Karpas-422 (cell line): ENCODE data around the gene PI4K2B. TPM values are rescaled to one million over a fixed set of nuclear protein-coding genes. Genes with fewer than 3 reads are reported as not detected.

ENCODE experiments used
- DNase-seq: peaks from one replicate; pipeline ENCODE4 v3.0.0-alpha.2; 2015
- H2AFZ ChIP-seq: fragments of 200-600 bp; sonication (generic); 2 replicates; pipeline ENCODE4 v1.6.1; 2014; ENCODE audit warnings: antibody characterized with exemption, low read length, mixed read lengths
- H3K27ac ChIP-seq: fragments of 200-600 bp; sonication (generic); 2 replicates; pipeline ENCODE4 v1.5.1; 2014; ENCODE audit warnings: mild to moderate bottlenecking, low read length, moderate library complexity
- H3K27me3 ChIP-seq: fragments of 200-600 bp; sonication (generic); 2 replicates; pipeline ENCODE4 v1.6.1; 2014; ENCODE audit warnings: low read length, mixed read lengths
- H3K36me3 ChIP-seq: fragments of 200-600 bp; sonication (generic); 2 replicates; pipeline ENCODE4 v1.6.1; 2014; ENCODE audit warnings: low read length, mixed read lengths; ENCODE audit not compliant: insufficient read depth
- H3K4me1 ChIP-seq: fragments of 200-600 bp; sonication (generic); 2 replicates; pipeline ENCODE4 v1.6.1; 2014; ENCODE audit warnings: mild to moderate bottlenecking, low read length, mixed read lengths
- H3K4me2 ChIP-seq: fragments of 200-600 bp; sonication (generic); 2 replicates; pipeline ENCODE4 v1.6.1; 2014; ENCODE audit warnings: low read length, low read depth, mild to moderate bottlenecking; ENCODE audit not compliant: poor library complexity, severe bottlenecking
- H3K4me3 ChIP-seq: fragments of 200-600 bp; sonication (generic); 2 replicates; pipeline ENCODE4 v1.5.1; 2014; ENCODE audit warnings: mild to moderate bottlenecking, antibody characterized with exemption, low read length, mixed read lengths
- H3K79me2 ChIP-seq: fragments of 200-600 bp; sonication (generic); 2 replicates; pipeline ENCODE4 v1.6.1; 2014; ENCODE audit warnings: mild to moderate bottlenecking, low read length, mixed read lengths
- H3K9ac ChIP-seq: fragments of 200-600 bp; sonication (generic); 2 replicates; pipeline ENCODE4 v1.6.0; 2014; ENCODE audit warnings: low read length
- H3K9me2 ChIP-seq: fragments of 200-600 bp; sonication (generic), shearing (Covaris generic); replicated peaks from 2 replicates; pipeline ENCODE4 v1.6.0; 2014; ENCODE audit warnings: mild to moderate bottlenecking, low read length, moderate library complexity; ENCODE audit not compliant: insufficient read depth
- H3K9me3 ChIP-seq: fragments of 300-700, 200-600 bp; sonication (generic); 2 replicates; pipeline ENCODE4 v1.6.1; 2014; ENCODE audit warnings: low read length, mixed read lengths
- H4K20me1 ChIP-seq: fragments of 200-600 bp; sonication (generic); 2 replicates; pipeline ENCODE4 v1.6.1; 2014; ENCODE audit warnings: mild to moderate bottlenecking, antibody characterized with exemption, low read length, low read depth; ENCODE audit not compliant: insufficient read depth
- total RNA-seq: library from RNA; depleted of rRNA; stranded (reverse); fragments of >200 nt; shearing (Covaris generic); gene quantifications from 2 replicates; pipeline ENCODE4 v1.2.3, GENCODE V29; 2014; ENCODE audit warnings: low replicate concordance

Gene PI4K2B
- total RNA-seq, 1 experiment from 2014 or later = 38.4 TPM

- H3K4me3 ChIP-seq = no peak overlapping the region
- no peak for DNase-seq
- no peak overlapping the region for H2AFZ ChIP-seq
- H3K9me3 ChIP-seq = no peaks in the 10 kb centered on the region
- H4K20me1 ChIP-seq = no peaks in the 10 kb centered on the region
- no peaks in the 10 kb centered on the region for H3K27me3 ChIP-seq
- H3K9ac ChIP-seq = no peak overlapping the region
- no peaks in the 10 kb centered on the region for H3K79me2 ChIP-seq
- H3K27ac ChIP-seq = no peak overlapping the region
- H3K4me2 ChIP-seq = no peak overlapping the region
- no peaks in the 10 kb centered on the region for H3K36me3 ChIP-seq
- H3K4me1 ChIP-seq = peaks cover 4% of the 10 kb centered on the region; the same call in 1 of the 2 replicates
- H3K9me2 ChIP-seq = no peaks in the 10 kb centered on the region
These were observed 68.8 kb downstream of the PI4K2B start for GRCh38 chr4:25302626-25303025.

DNA sequence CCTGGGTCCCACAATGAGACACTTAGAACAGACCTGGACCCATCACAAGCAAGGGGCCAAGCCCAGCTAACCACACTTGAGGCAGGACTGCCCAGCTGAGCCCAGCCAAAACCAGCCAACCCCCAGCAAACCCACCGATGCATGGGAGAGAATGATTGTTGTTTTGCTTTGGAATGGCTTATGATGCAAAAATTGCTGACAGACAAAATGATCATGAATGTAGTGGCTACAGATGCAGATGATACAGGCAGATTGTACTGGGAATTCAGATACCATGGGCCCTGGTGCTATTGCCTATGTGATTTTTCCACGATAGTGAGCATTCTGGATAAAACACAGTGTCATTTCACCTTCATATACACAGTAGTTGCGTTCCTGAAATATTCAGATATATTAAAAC lies 69.7 kb downstream of the PI4K2B start:
- H3K4me1 ChIP-seq = no peaks in the 10 kb centered on the region
- H3K9me2 ChIP-seq = no peaks in the 10 kb centered on the region
- no peaks in the 10 kb centered on the region for H3K9me3 ChIP-seq
- H3K79me2 ChIP-seq = no peaks in the 10 kb centered on the region
- H4K20me1 ChIP-seq = no peaks in the 10 kb centered on the region
- H2AFZ ChIP-seq = no peak overlapping the region
- no peak overlapping the region for H3K9ac ChIP-seq
- H3K4me3 ChIP-seq = no peak overlapping the region
- no peaks in the 10 kb centered on the region for H3K27me3 ChIP-seq
- H3K4me2 ChIP-seq = no peak overlapping the region
- no peak for DNase-seq
- no peak overlapping the region for H3K27ac ChIP-seq
- no peaks in the 10 kb centered on the region for H3K36me3 ChIP-seq

GRCh38 chr4:25306518-25307057 lies 72.8 kb downstream of the PI4K2B start:
- Histone ChIP-seq H3K4me3 (no peak overlapping the region), H3K4me1 (peaks cover 13% of the 10 kb centered on the region), H2AFZ (no peak overlapping the region), H3K9ac (no peak overlapping the region), H3K9me3 (no peaks in the 10 kb centered on the region), H3K27me3 (no peaks in the 10 kb centered on the region), H3K4me2 (no peak overlapping the region), H4K20me1 (no peaks in the 10 kb centered on the region), H3K79me2 (no peaks in the 10 kb centered on the region), H3K36me3 (no peaks in the 10 kb centered on the region), H3K9me2 (no peaks in the 10 kb centered on the region), H3K27ac (no peak overlapping the region)
- no peak for DNase-seq

- H3K9me3 ChIP-seq = no peaks in the 10 kb centered on the region
- no peak overlapping the region for H3K4me2 ChIP-seq
- H3K9me2 ChIP-seq = no peaks in the 10 kb centered on the region
- no peak overlapping the region for H3K4me3 ChIP-seq
- no peak overlapping the region for H3K9ac ChIP-seq
- H3K79me2 ChIP-seq = no peaks in the 10 kb centered on the region
- peak; percentile 29 for DNase-seq
- H3K4me1 ChIP-seq = peaks cover 15% of the 10 kb centered on the region
- no peaks in the 10 kb centered on the region for H4K20me1 ChIP-seq
- H3K27me3 ChIP-seq = no peaks in the 10 kb centered on the region
- H2AFZ ChIP-seq = no peak overlapping the region
- H3K27ac ChIP-seq = no peak overlapping the region
- H3K36me3 ChIP-seq = no peaks in the 10 kb centered on the region
These were observed 73.8 kb downstream of the PI4K2B start for GRCh38 chr4:25307596-25307995.

GRCh38 chr4:25308306-25308705 lies 74.5 kb downstream of the PI4K2B start:
- H3K9me2 ChIP-seq = no peaks in the 10 kb centered on the region
- H3K4me3 ChIP-seq = no peak overlapping the region
- no peaks in the 10 kb centered on the region for H4K20me1 ChIP-seq
- H3K4me1 ChIP-seq = peaks cover 17% of the 10 kb centered on the region
- no peak overlapping the region for H3K4me2 ChIP-seq
- H3K27me3 ChIP-seq = no peaks in the 10 kb centered on the region
- H3K9me3 ChIP-seq = no peaks in the 10 kb centered on the region
- H3K36me3 ChIP-seq = no peaks in the 10 kb centered on the region
- H3K9ac ChIP-seq = no peak overlapping the region
- peak; percentile 41 for DNase-seq
- no peak overlapping the region for H3K27ac ChIP-seq
- peaks cover 7% of the 10 kb centered on the region for H3K79me2 ChIP-seq
- no peak overlapping the region for H2AFZ ChIP-seq

- no peak overlapping the region for H3K4me2 ChIP-seq
- H3K4me1 ChIP-seq = peaks cover 21% of the 10 kb centered on the region
- no peaks in the 10 kb centered on the region for H3K9me3 ChIP-seq
- H2AFZ ChIP-seq = no peak overlapping the region
- no peaks in the 10 kb centered on the region for H3K27me3 ChIP-seq
- no peak overlapping the region for H3K9ac ChIP-seq
- H3K79me2 ChIP-seq = peaks cover 11% of the 10 kb centered on the region
- DNase-seq = peak; percentile 20
- no peaks in the 10 kb centered on the region for H3K9me2 ChIP-seq
- no peak overlapping the region for H3K4me3 ChIP-seq
- H3K36me3 ChIP-seq = no peaks in the 10 kb centered on the region
- H3K27ac ChIP-seq = no peak overlapping the region
- no peaks in the 10 kb centered on the region for H4K20me1 ChIP-seq
These were observed 74.9 kb downstream of the PI4K2B start for GRCh38 chr4:25308761-25309160.

DNA sequence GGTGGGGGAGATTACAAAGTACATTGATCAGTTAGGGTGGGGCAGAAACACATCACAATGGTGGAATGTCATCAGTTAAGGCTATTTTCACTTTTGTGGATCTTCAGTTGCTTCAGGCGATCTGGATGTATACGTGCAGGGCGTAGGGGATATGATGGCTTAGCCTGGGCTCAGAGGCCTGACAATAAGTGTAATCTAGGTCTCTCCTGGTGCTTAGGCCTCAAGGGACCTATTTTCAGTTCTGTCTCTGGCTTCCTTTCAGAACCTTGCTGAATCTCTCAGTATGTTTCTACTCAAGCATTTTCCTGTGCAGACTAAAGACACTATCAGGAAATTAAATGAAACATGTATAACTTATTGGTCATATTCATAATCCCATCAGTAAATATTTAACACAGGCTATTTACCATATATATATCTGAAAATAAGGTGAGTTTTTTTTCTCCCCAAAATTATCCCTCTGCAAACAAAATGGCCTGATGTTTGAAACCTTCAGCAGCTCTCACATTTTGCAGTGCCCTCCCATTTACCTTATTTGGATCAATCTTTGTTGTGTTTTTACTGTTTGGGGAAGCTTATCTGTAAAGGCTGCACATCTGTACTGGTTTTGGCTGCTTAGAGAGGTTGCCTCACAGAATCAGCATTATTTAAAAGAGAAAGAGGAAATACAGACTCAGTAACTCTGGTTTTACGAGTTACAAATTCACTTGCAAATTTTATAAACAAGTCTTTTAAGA lies 76.4 kb downstream of the PI4K2B start:
- Histone ChIP-seq H4K20me1 (no peaks in the 10 kb centered on the region), H3K4me3 (peak overlapping the region; percentile 14; the same call in 1 of the 2 replicates), H3K4me2 (peak overlapping the region; percentile 44), H2AFZ (peak overlapping the region; percentile 89), H3K79me2 (peaks cover 22% of the 10 kb centered on the region), H3K9ac (peak overlapping the region; percentile 48), H3K9me3 (no peaks in the 10 kb centered on the region), H3K4me1 (peaks cover 27% of the 10 kb centered on the region), H3K9me2 (no peaks in the 10 kb centered on the region), H3K27ac (peak overlapping the region; percentile 3; the same call in 1 of the 2 replicates), H3K27me3 (no peaks in the 10 kb centered on the region), H3K36me3 (no peaks in the 10 kb centered on the region)
- DNase-seq = peak; percentile 50

GRCh38 chr4:25310803-25311166 lies 77.0 kb downstream of the PI4K2B start:
- H3K27ac ChIP-seq = peak overlapping the region; percentile 3; the same call in 1 of the 2 replicates
- no peaks in the 10 kb centered on the region for H3K9me3 ChIP-seq
- peak overlapping the region; percentile 14; the same call in 1 of the 2 replicates for H3K4me3 ChIP-seq
- H3K36me3 ChIP-seq = no peaks in the 10 kb centered on the region; the same call in 1 of the 2 replicates
- H3K79me2 ChIP-seq = peaks cover 22% of the 10 kb centered on the region
- H3K4me2 ChIP-seq = peak overlapping the region; percentile 44
- peaks cover 27% of the 10 kb centered on the region for H3K4me1 ChIP-seq
- no peaks in the 10 kb centered on the region for H3K9me2 ChIP-seq
- peak overlapping the region; percentile 48 for H3K9ac ChIP-seq
- no peak for DNase-seq
- H2AFZ ChIP-seq = peak overlapping the region; percentile 89
- H4K20me1 ChIP-seq = no peaks in the 10 kb centered on the region
- no peaks in the 10 kb centered on the region for H3K27me3 ChIP-seq
